ENCODE data around the gene HSPA14. TPM values are rescaled to one million over a fixed set of nuclear protein-coding genes. Genes with fewer than 3 reads are reported as not detected.

Gene HSPA14
- polyA plus RNA-seq, 1 donor: 14.9 TPM

GRCh38 chr10:14911801-14912200 lies 73.7 kb downstream of the HSPA14 start:
- Histone ChIP-seq H3K27ac (ENCODE audit: low read length) (no peak overlapping the region), H3K9me3 (ENCODE audit: control insufficient read depth, low read depth, low read length) (peaks cover 8% of the 10 kb centered on the region), H3K36me3 (ENCODE audit: control insufficient read depth, insufficient read depth, low read length) (peaks cover 50% of the 10 kb centered on the region), H3K4me3 (ENCODE audit: low read length) (no peak overlapping the region), H3K4me1 (ENCODE audit: control insufficient read depth, insufficient read depth, low read length) (no peaks in the 10 kb centered on the region), H3K27me3 (ENCODE audit: control insufficient read depth, insufficient read depth, low read length) (no peaks in the 10 kb centered on the region)
- WGBS (ENCODE audit: insufficient coverage, low lambda C conversion rate): no CpG with 5 or more reads among the region's 3 CpGs
- peak in 1 of 2 donors; percentile 17 for DNase-seq

GRCh38 chr10:14916600-14916999 lies 78.5 kb downstream of the HSPA14 start:
- H3K27ac ChIP-seq (ENCODE audit: low read length): no peak overlapping the region
- H3K4me1 ChIP-seq (ENCODE audit: control insufficient read depth, insufficient read depth, low read length): no peaks in the 10 kb centered on the region
- no peak overlapping the region for H3K4me3 ChIP-seq (ENCODE audit: low read length)
- 100% methylated on average over 2 of the region's 2 CpGs for WGBS (ENCODE audit: insufficient coverage, low lambda C conversion rate)
- peaks cover 55% of the 10 kb centered on the region for H3K36me3 ChIP-seq (ENCODE audit: control insufficient read depth, insufficient read depth, low read length)
- H3K27me3 ChIP-seq (ENCODE audit: control insufficient read depth, insufficient read depth, low read length): no peaks in the 10 kb centered on the region
- no peak for DNase-seq
- peaks cover 15% of the 10 kb centered on the region for H3K9me3 ChIP-seq (ENCODE audit: control insufficient read depth, low read depth, low read length)

- no CpG with 5 or more reads among the region's 3 CpGs for WGBS (ENCODE audit: insufficient coverage, low lambda C conversion rate)
These were observed 79.7 kb downstream of the HSPA14 start for GRCh38 chr10:14917827-14918226.

GRCh38 chr10:14918964-14919363 lies 80.9 kb downstream of the HSPA14 start:
- no peak overlapping the region for H3K27ac ChIP-seq (ENCODE audit: low read length)
- peaks cover 15% of the 10 kb centered on the region for H3K9me3 ChIP-seq (ENCODE audit: control insufficient read depth, low read depth, low read length)
- H3K4me3 ChIP-seq (ENCODE audit: low read length): no peak overlapping the region
- 100% methylated on average over 2 of the region's 3 CpGs for WGBS (ENCODE audit: insufficient coverage, low lambda C conversion rate)
- H3K4me1 ChIP-seq (ENCODE audit: control insufficient read depth, insufficient read depth, low read length): no peaks in the 10 kb centered on the region
- no peaks in the 10 kb centered on the region for H3K27me3 ChIP-seq (ENCODE audit: control insufficient read depth, insufficient read depth, low read length)
- no peak for DNase-seq
- peaks cover 66% of the 10 kb centered on the region for H3K36me3 ChIP-seq (ENCODE audit: control insufficient read depth, insufficient read depth, low read length)

More at GRCh38 chr10:14917827-14918226, 79.7 kb downstream of the HSPA14 start:
- Histone ChIP-seq H3K9me3 (ENCODE audit: control insufficient read depth, low read depth, low read length) (peaks cover 15% of the 10 kb centered on the region), H3K4me1 (ENCODE audit: control insufficient read depth, insufficient read depth, low read length) (no peaks in the 10 kb centered on the region), H3K4me3 (ENCODE audit: low read length) (no peak overlapping the region), H3K27ac (ENCODE audit: low read length) (no peak overlapping the region), H3K27me3 (ENCODE audit: control insufficient read depth, insufficient read depth, low read length) (no peaks in the 10 kb centered on the region), H3K36me3 (ENCODE audit: control insufficient read depth, insufficient read depth, low read length) (peaks cover 66% of the 10 kb centered on the region)
- no peak for DNase-seq

Other genes starting within 250 kb of the HSPA14 start
- 44.0 TPM for gene FAM107B, start 63.4 kb upstream of the HSPA14 start, polyA plus RNA-seq
- gene CDNF, start 269 bp upstream of the HSPA14 start, polyA plus RNA-seq: 3.2 TPM
- 13.9 TPM for gene MSANTD7, start within 50 bp of the HSPA14 start, polyA plus RNA-seq
- gene SUV39H2, start 40.6 kb downstream of the HSPA14 start, polyA plus RNA-seq: 10.9 TPM
- gene DCLRE1C, start 115.8 kb downstream of the HSPA14 start, polyA plus RNA-seq: 11.3 TPM
- 0.33 TPM for gene MEIG1, start 121.1 kb downstream of the HSPA14 start, polyA plus RNA-seq
- gene OLAH, start 205.6 kb downstream of the HSPA14 start, polyA plus RNA-seq: not detected